GM12878 (cell line): ENCODE results near the gene GPR68. TPM values are rescaled to one million over a fixed set of nuclear protein-coding genes. Genes with fewer than 3 reads are reported as not detected.
"Not testable (repeated sequence)": the region's sequence is repeated elsewhere in the genome, so short reads cannot be mapped to it uniquely, and the experiment has no call there.

Source experiments
- ATAC-seq: fragments of 200-7000 bp; cut with Tn5 transposase; 3 replicates; pipeline ENCODE4 v1.9.1; 2020; ENCODE audit warnings: mild to moderate bottlenecking, moderate library complexity
- BruUV-seq: library from RNA; stranded (reverse); fragments of 400-500 nt; replicated peaks from 2 replicates; lab custom pipeline; 2021; lab: Mats Ljungman, UMichigan
- CTCF ChIA-PET: fragments of 300-600 bp; sonication (Branson Sonifier 250); formaldehyde crosslinking; extraction: SDS; loops from one replicate; lab custom pipeline; 2021; ENCODE audit warnings: inconsistent platforms; lab: Yijun Ruan, JAX
- POLR2A ChIA-PET: fragments of 350-600 bp; formaldehyde crosslinking; extraction: SDS; loops from one replicate; lab custom pipeline; 2021; ENCODE audit warnings: inconsistent platforms; lab: Charles Lee
- RAD21 ChIA-PET: fragments of 300-600 bp; sonication (Branson Sonifier 250); formaldehyde crosslinking; loops from one replicate; lab custom pipeline; 2023; ENCODE audit warnings: antibody characterized with exemption; ENCODE audit not compliant: unreplicated experiment; lab: Charles Lee
- SMC1A ChIA-PET: fragments of 300-600 bp; sonication (Branson Sonifier 250); formaldehyde crosslinking; loops from one replicate; lab custom pipeline; 2023; ENCODE audit not compliant: unreplicated experiment, uncharacterized antibody; lab: Charles Lee
- DNase-seq: peaks from one replicate; pipeline ENCODE4 v3.0.0-alpha.2; 2011; ENCODE audit warnings: low read depth, low spot score
- FAIRE-seq: peaks from 3 replicates; lab custom pipeline; 2011; peaks lifted over from hg19 to GRCh38; lab: Jason Lieb, UNC
- H2AFZ ChIP-seq: 2 replicates; pipeline ENCODE4 v1.6.0; 2011; ENCODE audit warnings: low read depth, low read length, control low read depth; ENCODE audit not compliant: control insufficient read depth
- H3K27ac ChIP-seq: 2 replicates; pipeline ENCODE4 v1.5.1; 2011; ENCODE audit warnings: control low read depth; ENCODE audit not compliant: control insufficient read depth, insufficient read depth
- H3K27me3 ChIP-seq, 2 experiments: replicated peaks in 1 of 2; 2 replicates each; pipeline versions ENCODE4 v1.6.0 to v1.6.1; 2011; ENCODE audit warnings: low read length in 1 of 2; ENCODE audit not compliant: control insufficient read depth in 2 of 2, insufficient read depth in 2 of 2
- H3K36me3 ChIP-seq, 2 experiments: 2 replicates each; pipeline ENCODE4 v1.5.1; 2011; ENCODE audit warnings: low read length in 1 of 2; ENCODE audit not compliant: control insufficient read depth in 2 of 2, insufficient read depth in 2 of 2
- H3K4me1 ChIP-seq: 2 replicates; pipeline ENCODE4 v1.6.1; 2011; ENCODE audit warnings: mild to moderate bottlenecking, low read length, moderate library complexity, mixed read lengths; ENCODE audit not compliant: control insufficient read depth, insufficient read depth
- H3K4me2 ChIP-seq: 2 replicates; pipeline ENCODE4 v1.6.0; 2011; ENCODE audit warnings: control low read depth; ENCODE audit not compliant: control insufficient read depth, insufficient read depth
- H3K4me3 ChIP-seq: fragments of 200-600 bp; sonication (generic); 2 replicates; pipeline ENCODE4 v1.5.1; 2016
- H3K79me2 ChIP-seq: 2 replicates; pipeline ENCODE4 v1.6.0; 2011; ENCODE audit warnings: low read length; ENCODE audit not compliant: control insufficient read depth, insufficient read depth
- H3K9ac ChIP-seq: 2 replicates; pipeline ENCODE4 v1.8.0; 2011; ENCODE audit warnings: low read length, control low read depth, mixed read lengths; ENCODE audit not compliant: control insufficient read depth, insufficient read depth
- H3K9me3 ChIP-seq: replicated peaks from 3 replicates; pipeline ENCODE4 v1.5.1; 2011; ENCODE audit warnings: mild to moderate bottlenecking, low read length; ENCODE audit not compliant: control insufficient read depth, insufficient read depth
- H4K20me1 ChIP-seq: 2 replicates; pipeline ENCODE4 v1.6.0; 2011; ENCODE audit not compliant: control insufficient read depth, insufficient read depth
- BMI1 ChIP-seq: fragments of 450-650 bp; IDR thresholded peaks from 2 replicates; pipeline ENCODE4 v1.6.1; 2016; ENCODE audit warnings: mild to moderate bottlenecking, moderate library complexity, borderline replicate concordance
- KDM1A ChIP-seq: fragments of 200-600 bp; sonication (generic); IDR thresholded peaks from 2 replicates; pipeline ENCODE4 v1.6.1; 2016; ENCODE audit warnings: borderline replicate concordance
- NRF1 ChIP-seq: conservative IDR thresholded peaks from 2 replicates; pipeline ENCODE4 v1.6.1; 2011; ENCODE audit warnings: mild to moderate bottlenecking, low read depth, low read length, improper control_type of control experiment
- RAD51 ChIP-seq: fragments of 450-650 bp; IDR thresholded peaks from 2 replicates; pipeline ENCODE4 v1.6.1; 2016; ENCODE audit warnings: moderate library complexity, mild to moderate bottlenecking, inconsistent platforms
- WGBS: methylation state at CpG from one replicate; pipeline ENCODE4 v1.1.6; 2016; ENCODE audit warnings: low lambda C conversion rate; ENCODE audit not compliant: insufficient replicate concordance, insufficient coverage; ENCODE audit errors: missing lambda C conversion rate; 5-methylcytosine and 5-hydroxymethylcytosine counted together
- in situ Hi-C: fragments of 300-500 bp; cut with MboI; formaldehyde crosslinking; loops from 9 replicates; pipeline ENCODE4 v1.14.3; 2018; ENCODE audit warnings: mixed read lengths
- intact Hi-C: fragments of 100-400 bp; cut with micrococcal nuclease; formaldehyde crosslinking; loops from one replicate; pipeline ENCODE4 v1.14.2; 2022; ENCODE audit not compliant: unreplicated experiment
- polyA plus RNA-seq, 11 experiments: library from polyadenylated mRNA; depleted of rRNA in 4 of 11; unstranded in 6 of 11; stranded (reverse) in 5 of 11; fragments of >200 nt; fragmentation: Nextera tagmentation in 4 of 11; fragmentation: Illumina TruSeq in 1 of 11; extraction: Ambion mirVana in 4 of 11; extraction: Trizol in 1 of 11; gene quantifications; 1 replicate in 1 of 11; 2 replicates in 10 of 11; pipeline versions ENCODE4 v1.2.1 to v1.2.3, GENCODE V29; 2011 to 2016; ENCODE audit warnings: inconsistent platforms in 2 of 11, missing spikeins in 2 of 11, low read depth in 1 of 11
- total RNA-seq, 4 experiments: library from RNA; depleted of rRNA in 3 of 4; stranded (reverse); fragments of >200 nt in 3 of 4; fragmentation: Illumina TruSeq in 1 of 4; extraction: Trizol in 1 of 4; gene quantifications; 2 replicates each; pipeline versions ENCODE4 v1.2.1 to v1.2.3, GENCODE V29; 2013 to 2021
- TF ChIP-seq, protein P1 (sequence below): fragments of 450-650 bp; IDR thresholded peaks from 2 replicates; pipeline ENCODE4 v1.6.1; 2016; ENCODE audit warnings: mild to moderate bottlenecking, moderate library complexity, borderline replicate concordance
- TF ChIP-seq, protein P2 (sequence below): IDR thresholded peaks from 2 replicates; pipeline ENCODE4 v1.6.1; 2011; ENCODE audit warnings: low read depth, low read length, improper control_type of control experiment, borderline replicate concordance

The GPR68 gene
- total and polyA plus RNA-seq, 10 of the 15 experiments (the other 5 are each of a cell fraction or from before 2014, with no cell fraction given): 0.06 to 3.4 (median 1.8) TPM

DNA sequence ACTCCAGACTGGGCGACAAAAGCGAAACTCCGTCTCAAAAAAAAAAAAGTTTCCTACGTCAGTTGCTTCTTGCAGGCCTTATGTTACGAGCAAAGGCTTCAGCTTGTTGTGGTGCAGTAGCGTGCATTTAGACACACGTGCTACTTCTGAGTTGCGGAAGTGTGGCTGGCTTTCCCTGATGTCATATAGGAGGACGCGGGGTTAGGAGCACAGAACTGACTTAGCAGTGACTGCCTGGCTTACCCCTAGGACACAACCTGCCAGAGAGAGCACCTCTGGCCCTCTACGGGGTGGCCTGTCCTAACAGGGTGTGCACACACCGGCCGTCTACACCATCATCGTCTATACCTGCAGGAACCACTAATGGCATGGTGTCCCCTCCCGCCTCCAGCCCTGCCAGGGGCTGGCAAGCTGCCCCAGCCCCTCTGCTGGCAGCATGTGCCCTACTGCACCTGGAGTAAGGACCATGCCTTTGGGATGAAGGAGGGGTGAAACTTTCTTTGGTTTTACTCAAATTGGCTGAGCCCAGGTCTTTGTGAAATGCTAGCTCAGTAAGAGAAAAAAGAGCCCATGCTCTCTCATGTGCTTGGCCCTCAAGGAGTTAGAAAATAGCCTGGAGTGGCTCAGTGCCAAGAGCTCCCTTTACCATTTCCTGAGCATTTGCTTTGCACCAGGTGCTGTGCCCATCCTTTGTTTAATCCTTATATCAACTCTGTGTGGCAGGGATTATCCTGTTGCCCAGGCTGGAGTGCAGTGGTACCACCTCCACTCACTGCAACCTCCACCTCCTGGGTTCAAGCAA, 1.7 kb upstream of the GPR68 start (continued):
- TF ChIP-seq, protein P1, sequence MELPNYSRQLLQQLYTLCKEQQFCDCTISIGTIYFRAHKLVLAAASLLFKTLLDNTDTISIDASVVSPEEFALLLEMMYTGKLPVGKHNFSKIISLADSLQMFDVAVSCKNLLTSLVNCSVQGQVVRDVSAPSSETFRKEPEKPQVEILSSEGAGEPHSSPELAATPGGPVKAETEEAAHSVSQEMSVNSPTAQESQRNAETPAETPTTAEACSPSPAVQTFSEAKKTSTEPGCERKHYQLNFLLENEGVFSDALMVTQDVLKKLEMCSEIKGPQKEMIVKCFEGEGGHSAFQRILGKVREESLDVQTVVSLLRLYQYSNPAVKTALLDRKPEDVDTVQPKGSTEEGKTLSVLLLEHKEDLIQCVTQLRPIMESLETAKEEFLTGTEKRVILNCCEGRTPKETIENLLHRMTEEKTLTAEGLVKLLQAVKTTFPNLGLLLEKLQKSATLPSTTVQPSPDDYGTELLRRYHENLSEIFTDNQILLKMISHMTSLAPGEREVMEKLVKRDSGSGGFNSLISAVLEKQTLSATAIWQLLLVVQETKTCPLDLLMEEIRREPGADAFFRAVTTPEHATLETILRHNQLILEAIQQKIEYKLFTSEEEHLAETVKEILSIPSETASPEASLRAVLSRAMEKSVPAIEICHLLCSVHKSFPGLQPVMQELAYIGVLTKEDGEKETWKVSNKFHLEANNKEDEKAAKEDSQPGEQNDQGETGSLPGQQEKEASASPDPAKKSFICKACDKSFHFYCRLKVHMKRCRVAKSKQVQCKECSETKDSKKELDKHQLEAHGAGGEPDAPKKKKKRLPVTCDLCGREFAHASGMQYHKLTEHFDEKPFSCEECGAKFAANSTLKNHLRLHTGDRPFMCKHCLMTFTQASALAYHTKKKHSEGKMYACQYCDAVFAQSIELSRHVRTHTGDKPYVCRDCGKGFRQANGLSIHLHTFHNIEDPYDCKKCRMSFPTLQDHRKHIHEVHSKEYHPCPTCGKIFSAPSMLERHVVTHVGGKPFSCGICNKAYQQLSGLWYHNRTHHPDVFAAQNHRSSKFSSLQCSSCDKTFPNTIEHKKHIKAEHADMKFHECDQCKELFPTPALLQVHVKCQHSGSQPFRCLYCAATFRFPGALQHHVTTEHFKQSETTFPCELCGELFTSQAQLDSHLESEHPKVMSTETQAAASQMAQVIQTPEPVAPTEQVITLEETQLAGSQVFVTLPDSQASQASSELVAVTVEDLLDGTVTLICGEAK: no peak
- TF ChIP-seq NRF1 (no peak), KDM1A (no peak), RAD51 (no peak), BMI1 (no peak)
- TF ChIP-seq, protein P2, sequence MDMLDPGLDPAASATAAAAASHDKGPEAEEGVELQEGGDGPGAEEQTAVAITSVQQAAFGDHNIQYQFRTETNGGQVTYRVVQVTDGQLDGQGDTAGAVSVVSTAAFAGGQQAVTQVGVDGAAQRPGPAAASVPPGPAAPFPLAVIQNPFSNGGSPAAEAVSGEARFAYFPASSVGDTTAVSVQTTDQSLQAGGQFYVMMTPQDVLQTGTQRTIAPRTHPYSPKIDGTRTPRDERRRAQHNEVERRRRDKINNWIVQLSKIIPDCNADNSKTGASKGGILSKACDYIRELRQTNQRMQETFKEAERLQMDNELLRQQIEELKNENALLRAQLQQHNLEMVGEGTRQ: no peak

DNA sequence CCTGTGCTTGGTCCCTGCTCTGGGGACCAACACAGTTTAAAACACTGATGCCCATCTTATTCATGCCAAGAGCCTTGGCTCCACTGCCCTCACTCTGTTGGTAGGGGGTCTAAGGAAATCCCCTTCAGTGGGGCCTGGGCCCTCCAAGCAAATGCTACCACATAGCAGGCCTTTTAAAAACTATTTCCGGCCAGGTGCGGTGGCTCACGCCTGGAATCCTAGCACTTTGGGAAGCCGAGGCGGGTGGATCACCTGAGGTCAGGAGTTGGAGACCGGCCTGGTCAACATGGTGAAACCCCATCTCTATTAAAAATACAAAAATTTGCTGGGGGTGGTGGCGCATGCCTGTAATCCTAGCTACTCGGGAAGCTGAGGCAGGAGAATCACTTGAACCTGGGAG, 1.1 kb upstream of the GPR68 start:
- H3K9me3 ChIP-seq, H3K27ac ChIP-seq, DNase-seq, FAIRE-seq, BruUV-seq, intact Hi-C loops, ATAC-seq, CTCF ChIA-PET, H2AFZ ChIP-seq, H3K9ac ChIP-seq, H3K27me3 ChIP-seq, in situ Hi-C loops, H3K4me3 ChIP-seq, H4K20me1 ChIP-seq, H3K4me2 ChIP-seq, H3K36me3 ChIP-seq: not testable (repeated sequence)
- ChIA-PET RAD21 (interaction anchor here (1.0 to 5.2 kb wide), 5 partner anchors 18 to 69 kb away, joined by 3 to 90 read pairs (median 3); no protein-coding TSS in a partner anchor), SMC1A (interaction anchor here (1.4 to 9.8 kb wide), 3 partner anchors 11 to 69 kb away, joined by 4 to 142 read pairs (median 4); no protein-coding TSS in a partner anchor), POLR2A (interaction anchor here (5.9 kb wide), 1 partner anchor 17 kb away, joined by 108 read pairs; no protein-coding TSS in a partner anchor)
- Histone ChIP-seq H3K4me1 (peaks cover 43% of the 10 kb centered on the region), H3K79me2 (peaks cover 15% of the 10 kb centered on the region)
- WGBS: 89% methylated on average over 8 of the region's 8 CpGs
